Upper lobe of left lung (tissue), 6 donors: ENCODE measurements around the gene PIAS4. TPM values are rescaled to one million over a fixed set of nuclear protein-coding genes. Genes with fewer than 3 reads are reported as not detected.

Experiments used
- ATAC-seq, 2 donors: fragments of 200-7000 bp; cut with Tn5 transposase; one replicate each; pipeline ENCODE4 v1.9.1; 2022; ENCODE audit warnings: mild to moderate bottlenecking in 2 of 2, moderate library complexity in 2 of 2; ENCODE audit not compliant: low FRiP score in 2 of 2
- DNase-seq, 2 donors: peaks; one replicate each; pipeline ENCODE4 v3.0.0-alpha.2; 2019 to 2020
- H3K27ac ChIP-seq, 4 donors: fragments of 200-600 bp; sonication (generic); one replicate each; pipeline ENCODE4 v1.5.1; 2016 to 2019
- H3K27me3 ChIP-seq, 4 donors: fragments of 200-600 bp; sonication (generic); one replicate each; pipeline ENCODE4 v1.5.1; 2017 to 2019
- H3K36me3 ChIP-seq, 4 donors: fragments of 200-600 bp; sonication (generic); one replicate each; pipeline ENCODE4 v1.5.1; 2016 to 2019
- H3K4me1 ChIP-seq, 4 donors: fragments of 200-600 bp; sonication (generic); one replicate each; pipeline ENCODE4 v1.5.1; 2018 to 2019
- H3K4me3 ChIP-seq, 4 donors: fragments of 200-600 bp; sonication (generic); one replicate each; pipeline ENCODE4 v1.5.1; 2017 to 2019; ENCODE audit warnings: mild to moderate bottlenecking in 2 of 4, moderate library complexity in 1 of 4
- H3K9me3 ChIP-seq, 4 donors: fragments of 200-600 bp; sonication (generic); one replicate each; pipeline ENCODE4 v1.5.1; 2018 to 2019
- EP300 ChIP-seq, 4 donors: sonication (generic); formaldehyde crosslinking; IDR thresholded peaks; one replicate each; pipeline ENCODE4 v1.5.1; 2017; ENCODE audit warnings: antibody characterized with exemption in 4 of 4, control low read depth in 2 of 4
- POLR2A ChIP-seq, 4 donors: fragments of 450-650 bp; IDR thresholded peaks; one replicate each; pipeline ENCODE4 v1.5.1; 2016 to 2017; ENCODE audit warnings: antibody characterized with exemption in 4 of 4, mild to moderate bottlenecking in 2 of 4
- POLR2AphosphoS5 ChIP-seq, 2 donors: sonication (generic); formaldehyde crosslinking; IDR thresholded peaks; one replicate each; pipeline ENCODE4 v1.5.1; 2017; ENCODE audit warnings: antibody characterized with exemption in 2 of 2
- WGBS, 2 donors: methylation state at CpG; one replicate each; pipeline ENCODE4 v1.1.5; 2017 to 2018; 5-methylcytosine and 5-hydroxymethylcytosine counted together
- total RNA-seq, 6 donors: library from RNA; depleted of rRNA in 4 of 6; stranded (reverse); fragments of >200 nt in 4 of 6; gene quantifications; one replicate each; pipeline versions ENCODE4 v1.1.0 to v1.2.1, GENCODE V29; 2016 to 2021
- TF ChIP-seq, protein P1 (sequence below), 6 experiments: fragments of 450-650 bp in 4 of 6; fragments of 200-600 bp in 2 of 6; sonication (generic) in 2 of 6; IDR thresholded peaks; one replicate each; pipeline ENCODE4 v1.5.1; 2016 to 2019; ENCODE audit warnings: antibody characterized with exemption in 6 of 6
- donor health status: DM: no; HTN: no; CAD: no; lungs with moderate emphysema.
- donor health status: DM: no; HTN: yes; CAD: no; lungs with severe emphysema.

The PIAS4 gene
- total RNA-seq, 6 donors from 2014 or later: 13.7 to 53.4 (median 21.9) TPM

DNA sequence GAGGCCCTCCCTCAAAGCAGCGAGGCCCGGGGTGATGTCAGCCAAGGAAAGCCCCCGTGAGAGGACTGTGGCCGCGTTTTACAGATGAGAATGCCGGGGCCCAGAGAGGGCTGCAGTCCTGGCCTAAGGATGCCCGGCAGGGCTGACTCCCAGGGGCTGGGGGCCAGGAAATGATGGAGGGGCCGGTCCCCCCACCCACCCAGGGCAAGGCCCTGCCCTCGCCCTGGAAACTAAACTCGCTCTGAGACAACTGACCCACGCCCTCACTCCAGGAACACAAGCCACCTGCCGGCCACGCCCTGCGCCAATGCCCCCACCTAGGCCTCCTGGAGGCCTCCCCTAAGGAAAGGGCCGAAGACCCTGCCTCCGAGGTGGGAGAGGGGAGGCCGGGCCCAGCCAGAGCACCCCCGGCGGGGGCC is 51.9 kb downstream of the PIAS4 start:
- ATAC-seq (no peak), DNase-seq (peak in 1 of 2 donors; percentile 86)
- peaks cover 66 to 83% (median 70%) of the 10 kb centered on the region in 4 donors for H3K4me1 ChIP-seq
- peak overlapping the region in 3 of 4 donors; percentile 6 to 100 (median 50) for H3K4me3 ChIP-seq
- H3K9me3 ChIP-seq: no peaks in the 10 kb centered on the region
- no peaks in the 10 kb centered on the region for H3K27me3 ChIP-seq
- H3K36me3 ChIP-seq: peaks cover under 1 to 21% (median 12%) of the 10 kb centered on the region in 4 donors
- TF ChIP-seq POLR2A (IDR thresholded peaks at IDR 0.05): no peak
- TF ChIP-seq, protein P1, sequence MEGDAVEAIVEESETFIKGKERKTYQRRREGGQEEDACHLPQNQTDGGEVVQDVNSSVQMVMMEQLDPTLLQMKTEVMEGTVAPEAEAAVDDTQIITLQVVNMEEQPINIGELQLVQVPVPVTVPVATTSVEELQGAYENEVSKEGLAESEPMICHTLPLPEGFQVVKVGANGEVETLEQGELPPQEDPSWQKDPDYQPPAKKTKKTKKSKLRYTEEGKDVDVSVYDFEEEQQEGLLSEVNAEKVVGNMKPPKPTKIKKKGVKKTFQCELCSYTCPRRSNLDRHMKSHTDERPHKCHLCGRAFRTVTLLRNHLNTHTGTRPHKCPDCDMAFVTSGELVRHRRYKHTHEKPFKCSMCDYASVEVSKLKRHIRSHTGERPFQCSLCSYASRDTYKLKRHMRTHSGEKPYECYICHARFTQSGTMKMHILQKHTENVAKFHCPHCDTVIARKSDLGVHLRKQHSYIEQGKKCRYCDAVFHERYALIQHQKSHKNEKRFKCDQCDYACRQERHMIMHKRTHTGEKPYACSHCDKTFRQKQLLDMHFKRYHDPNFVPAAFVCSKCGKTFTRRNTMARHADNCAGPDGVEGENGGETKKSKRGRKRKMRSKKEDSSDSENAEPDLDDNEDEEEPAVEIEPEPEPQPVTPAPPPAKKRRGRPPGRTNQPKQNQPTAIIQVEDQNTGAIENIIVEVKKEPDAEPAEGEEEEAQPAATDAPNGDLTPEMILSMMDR (IDR thresholded peaks at IDR 0.05): peak in 1 of 6 experiments; percentile 7
- H3K27ac ChIP-seq: peak overlapping the region; percentile 91 to 98 (median 96)
- WGBS, 2 donors: 20 to 46% methylated on average over 1 to 15 of the region's 19 CpGs

GRCh38 chr19:4059891-4060620 is 52.5 kb downstream of the PIAS4 start:
- Histone ChIP-seq H3K4me1 (peaks cover 66 to 84% (median 71%) of the 10 kb centered on the region in 4 donors), H3K36me3 (peaks cover 0 to 15% (median 6%) of the 10 kb centered on the region in 4 donors), H3K4me3 (peak overlapping the region in 3 of 4 donors; percentile 6 to 100 (median 50)), H3K27ac (peak overlapping the region; percentile 91 to 98 (median 96)), H3K27me3 (no peaks in the 10 kb centered on the region), H3K9me3 (no peaks in the 10 kb centered on the region)
- ATAC-seq (peak in 1 of 2 donors; percentile 38), DNase-seq (peak; percentile 64 to 89)
- 53 to 68% methylated on average over 12 to 36 of the region's 42 CpGs for whole genome bisulfite sequencing, 2 donors
- TF ChIP-seq POLR2AphosphoS5 (IDR thresholded peaks at IDR 0.05) (no peak), EP300 (IDR thresholded peaks at IDR 0.05) (no peak), POLR2A (IDR thresholded peaks at IDR 0.05) (no peak)
- TF ChIP-seq, protein P1 (IDR thresholded peaks at IDR 0.05): no peak

DNA sequence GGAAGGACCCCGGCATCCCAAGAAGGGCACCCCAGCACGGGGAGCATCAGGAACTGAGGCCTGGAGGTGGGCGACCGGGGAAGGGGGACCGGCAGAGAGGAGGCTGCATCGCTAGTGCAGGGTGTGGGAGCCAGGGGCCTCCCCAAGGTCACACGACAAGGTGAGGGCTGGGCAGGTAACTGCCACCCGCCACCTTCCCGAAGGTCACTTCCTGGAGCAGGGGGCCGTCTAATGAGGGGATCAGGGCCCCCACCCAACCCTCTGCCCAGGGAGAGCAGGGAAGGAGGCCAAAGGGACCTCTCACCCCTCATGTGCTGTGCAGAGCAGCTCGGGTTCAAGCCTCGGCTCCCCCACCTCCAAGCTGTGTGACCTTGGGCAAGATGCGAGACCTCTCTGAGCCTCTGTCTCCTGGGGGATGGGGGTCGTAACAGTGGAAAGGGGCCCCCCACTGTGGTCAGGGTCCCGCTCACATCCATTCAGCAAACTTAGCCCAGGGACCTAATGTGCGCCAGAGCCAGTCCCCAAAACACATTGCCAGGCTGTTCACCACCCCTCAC is 53.2 kb downstream of the PIAS4 start:
- ATAC-seq: no peak
- WGBS, 2 donors: 81 to 83% methylated on average over 3 to 15 of the region's 16 CpGs
- Histone ChIP-seq H3K36me3 (peaks cover 0 to 12% (median 4%) of the 10 kb centered on the region in 4 donors), H3K9me3 (no peaks in the 10 kb centered on the region), H3K4me1 (peaks cover 66 to 84% (median 71%) of the 10 kb centered on the region in 4 donors), H3K27me3 (no peaks in the 10 kb centered on the region), H3K4me3 (peak overlapping the region; percentile 7 to 100 (median 40)), H3K27ac (peak overlapping the region; percentile 91 to 98 (median 96))
- DNase-seq: peak; percentile 23 to 52
- TF ChIP-seq, protein P1 (IDR thresholded peaks at IDR 0.05): no peak
- TF ChIP-seq POLR2AphosphoS5 (IDR thresholded peaks at IDR 0.05) (no peak), EP300 (IDR thresholded peaks at IDR 0.05) (no peak), POLR2A (IDR thresholded peaks at IDR 0.05) (no peak)

- H3K4me3 ChIP-seq: peak overlapping the region; percentile 7 to 100 (median 40)
- peak; percentile 20 to 35 for ATAC-seq
- peaks cover 0 to 12% (median 4%) of the 10 kb centered on the region in 4 donors for H3K36me3 ChIP-seq
- H3K9me3 ChIP-seq: no peaks in the 10 kb centered on the region
- peak; percentile 94 to 96 for DNase-seq
- TF ChIP-seq POLR2AphosphoS5 (IDR thresholded peaks at IDR 0.05) (peak in 1 of 2 donors; percentile 37), EP300 (IDR thresholded peaks at IDR 0.05) (no peak)
- no peaks in the 10 kb centered on the region for H3K27me3 ChIP-seq
- H3K27ac ChIP-seq: peak overlapping the region; percentile 91 to 98 (median 96)
- WGBS, 2 donors: 11 to 26% methylated on average over 4 to 6 of the region's 23 CpGs
- H3K4me1 ChIP-seq: peaks cover 66 to 79% (median 71%) of the 10 kb centered on the region in 4 donors
These were observed 53.7 kb downstream of the PIAS4 start for GRCh38 chr19:4061178-4061682.
